ENCODE data around the gene HAO1.

GRCh38 chr20:7891705-7892104, 48.6 kb downstream of the HAO1 start:
- no peak for TF ChIP-seq EZH2 (IDR thresholded peaks at IDR 0.05; ENCODE audit: insufficient read depth, poor library complexity, severe bottlenecking)
- TF ChIP-seq EZH2phosphoT487 (IDR thresholded peaks at IDR 0.05; ENCODE audit: insufficient read depth, low read depth), result no peak
